SW480 (cell line): ENCODE data around the gene NACC1.
A peak's percentile ranks its signal among the peaks of the same experiment; 100 is the strongest.
"Not testable (repeated sequence)": the region's sequence is repeated elsewhere in the genome, so short reads cannot be mapped to it uniquely, and the experiment has no call there.

Experiments
- DNase-seq: peaks from one replicate; pipeline ENCODE4 v3.0.0-alpha.2; 2016; ENCODE audit warnings: low spot score

NACC1 gene

DNA sequence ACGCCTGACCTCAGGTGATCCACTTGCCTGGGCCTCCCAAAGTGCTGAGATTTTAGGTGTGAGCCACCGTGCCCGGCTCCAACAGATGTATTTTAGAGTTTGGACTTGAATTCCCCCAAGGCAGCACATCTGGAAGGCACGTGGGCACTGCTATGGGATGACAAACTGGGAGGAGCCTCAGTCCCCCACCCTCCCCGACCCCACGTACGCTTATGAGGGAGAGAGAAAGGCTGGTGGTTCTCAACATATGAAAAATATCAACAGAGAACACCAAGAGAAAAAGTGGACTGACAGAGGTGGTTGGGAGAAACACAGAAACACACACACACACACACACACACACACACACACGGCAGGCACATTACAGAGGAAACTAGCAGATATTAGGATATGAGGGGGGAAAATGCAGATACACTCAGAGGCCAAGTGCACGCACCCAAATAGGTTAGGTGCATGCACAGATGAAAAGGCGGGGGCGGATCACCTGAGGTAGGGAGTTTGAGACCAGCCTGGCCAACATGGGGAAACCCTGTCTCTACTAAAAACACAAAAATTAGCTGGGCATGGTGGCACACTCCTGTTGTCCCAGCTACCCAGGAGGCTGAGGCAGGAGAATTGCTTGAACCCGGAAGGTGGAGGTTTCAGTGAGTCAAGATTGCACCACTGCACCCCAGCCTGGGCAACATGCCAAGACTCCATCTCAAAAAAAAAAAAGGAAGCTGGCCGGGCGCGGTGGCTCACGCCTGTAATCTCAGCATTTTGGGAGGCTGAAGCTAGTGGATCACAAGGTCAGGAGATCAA, 28.9 kb downstream of the NACC1 start:
- DNase-seq: no peak

DNA sequence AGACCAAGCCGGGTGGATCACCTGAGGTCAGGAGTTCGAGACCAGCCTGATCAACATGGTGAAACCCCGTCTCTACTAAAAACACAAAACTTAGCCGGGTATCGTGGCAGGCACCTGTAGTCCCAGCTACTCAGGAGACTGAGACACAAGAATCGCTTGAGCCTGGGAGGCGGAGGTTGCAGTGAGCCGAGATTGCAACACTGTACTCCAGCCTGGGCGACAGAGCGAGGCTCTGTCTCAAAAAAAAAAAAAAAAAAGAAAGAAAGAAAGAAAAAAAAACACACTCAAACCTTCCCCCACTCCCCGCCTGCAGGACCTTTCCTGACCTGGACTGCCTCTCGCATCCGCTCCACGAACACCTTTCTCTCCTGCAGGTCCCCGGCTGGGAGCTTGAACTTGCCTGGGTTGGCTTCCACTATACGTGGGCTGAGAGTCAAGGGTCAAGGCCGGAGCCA, 31.1 kb downstream of the NACC1 start:
- DNase-seq: not testable (repeated sequence)

DNA sequence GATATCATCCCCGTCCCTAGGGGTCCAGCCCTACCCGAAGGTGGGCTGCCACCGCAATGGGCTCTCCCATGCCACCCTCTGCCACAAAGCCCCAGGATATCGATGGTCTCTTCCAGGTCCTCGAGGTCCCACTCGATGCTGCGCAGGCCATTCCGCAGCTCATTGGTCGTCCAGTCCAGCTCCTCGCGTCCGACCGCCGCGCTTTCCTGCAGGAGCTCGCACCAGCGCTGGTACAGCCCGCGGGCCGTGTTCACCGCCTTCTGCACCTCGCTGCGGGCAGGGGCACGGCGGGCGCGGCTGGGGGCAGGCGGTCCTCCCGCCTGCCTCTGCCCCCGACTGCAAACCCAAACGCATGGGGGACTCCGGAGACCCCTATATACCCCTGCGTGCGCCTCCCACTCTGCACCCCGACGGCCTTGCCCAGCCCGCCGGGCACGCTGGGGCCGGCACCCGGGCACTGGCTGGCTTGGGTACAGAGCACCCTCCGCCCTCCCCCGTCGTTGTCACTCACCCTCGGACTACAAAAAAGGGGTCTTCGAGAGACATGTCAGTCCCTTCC, 31.6 kb downstream of the NACC1 start:
- DNase-seq: peak; percentile 64

DNA sequence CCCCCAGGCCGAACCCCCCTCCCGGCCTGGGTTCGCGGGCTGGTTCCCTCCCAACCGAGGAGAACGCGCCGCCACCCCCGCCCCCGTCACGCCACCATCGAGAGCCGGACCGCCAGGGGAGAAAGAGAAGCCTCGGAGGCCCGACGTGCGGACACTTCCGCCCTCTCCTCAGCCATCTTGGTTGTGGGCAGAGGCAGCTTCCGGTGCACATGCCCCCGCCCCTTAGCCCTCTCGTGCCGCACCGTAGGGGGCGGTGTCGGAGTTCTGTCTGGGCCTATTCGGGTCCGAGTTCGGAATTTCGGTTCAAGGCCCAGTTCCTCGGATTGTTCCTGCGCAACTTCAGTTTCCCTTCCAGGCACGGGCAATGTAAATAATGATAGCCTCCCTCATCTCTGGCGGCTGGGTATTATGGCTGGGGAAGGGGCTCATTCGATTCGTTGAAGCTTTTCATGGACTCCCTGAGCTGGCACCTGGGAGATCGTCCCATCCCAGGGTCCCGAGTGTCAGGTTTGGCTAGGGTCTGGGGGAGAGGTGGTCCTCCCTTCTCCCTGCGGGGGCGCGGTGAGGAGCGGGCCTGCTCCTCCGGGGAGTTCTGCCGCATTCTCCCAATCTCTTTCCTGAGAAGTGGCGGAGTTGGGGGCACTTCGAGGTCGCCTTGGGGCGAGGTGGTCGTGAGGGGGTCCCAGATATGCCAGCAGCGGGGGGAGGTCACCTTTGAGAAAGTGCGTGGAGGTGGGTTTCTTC, 32.3 kb downstream of the NACC1 start, which contains the start of the genes IER2 and STX10:
Gene IER2, plus strand, starts transcription at position 225 of the 744 bp plus-strand sequence. CDS start 2,776 bp downstream, outside the sequence.
Gene STX10, minus strand, starts transcription at position 189 of the 744 bp plus-strand sequence. CDS start 202 bp downstream, outside the sequence.
- peak; percentile 96 for DNase-seq

DNA sequence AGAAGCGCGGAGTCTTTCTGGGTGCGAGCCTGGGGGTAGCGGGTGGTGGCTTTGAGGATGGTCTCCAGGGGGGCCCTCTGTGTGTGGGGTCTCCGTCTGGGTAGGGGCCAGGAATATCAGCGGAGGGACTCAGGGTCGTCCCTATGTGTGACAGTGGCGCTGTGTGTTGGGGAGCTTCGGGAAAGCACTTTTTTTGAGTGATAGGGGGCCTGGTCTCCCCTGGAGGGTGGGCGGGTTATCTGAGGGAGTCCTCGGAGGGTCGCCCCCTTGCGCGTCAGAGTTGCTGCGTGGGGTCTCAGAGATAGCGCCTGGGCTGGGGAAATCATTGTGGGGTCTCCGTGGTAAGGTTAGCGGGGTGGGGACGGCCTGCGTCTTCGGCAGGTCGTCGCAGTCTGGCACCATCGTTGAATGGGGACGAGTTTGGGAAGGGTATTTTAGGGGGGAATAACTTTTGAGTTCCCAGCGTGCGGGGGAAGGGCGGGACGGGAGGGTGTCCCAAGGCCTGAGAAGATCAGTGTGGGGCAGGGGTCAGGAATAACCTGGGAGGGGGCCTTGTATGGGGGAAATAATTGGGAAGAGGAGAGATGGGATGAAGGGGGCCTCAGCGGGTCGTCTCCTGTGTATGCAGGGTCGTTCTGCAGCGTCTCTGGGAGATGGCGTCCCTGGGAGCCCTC, 33.0 kb downstream of the NACC1 start:
- DNase-seq: peak; percentile 25

DNA sequence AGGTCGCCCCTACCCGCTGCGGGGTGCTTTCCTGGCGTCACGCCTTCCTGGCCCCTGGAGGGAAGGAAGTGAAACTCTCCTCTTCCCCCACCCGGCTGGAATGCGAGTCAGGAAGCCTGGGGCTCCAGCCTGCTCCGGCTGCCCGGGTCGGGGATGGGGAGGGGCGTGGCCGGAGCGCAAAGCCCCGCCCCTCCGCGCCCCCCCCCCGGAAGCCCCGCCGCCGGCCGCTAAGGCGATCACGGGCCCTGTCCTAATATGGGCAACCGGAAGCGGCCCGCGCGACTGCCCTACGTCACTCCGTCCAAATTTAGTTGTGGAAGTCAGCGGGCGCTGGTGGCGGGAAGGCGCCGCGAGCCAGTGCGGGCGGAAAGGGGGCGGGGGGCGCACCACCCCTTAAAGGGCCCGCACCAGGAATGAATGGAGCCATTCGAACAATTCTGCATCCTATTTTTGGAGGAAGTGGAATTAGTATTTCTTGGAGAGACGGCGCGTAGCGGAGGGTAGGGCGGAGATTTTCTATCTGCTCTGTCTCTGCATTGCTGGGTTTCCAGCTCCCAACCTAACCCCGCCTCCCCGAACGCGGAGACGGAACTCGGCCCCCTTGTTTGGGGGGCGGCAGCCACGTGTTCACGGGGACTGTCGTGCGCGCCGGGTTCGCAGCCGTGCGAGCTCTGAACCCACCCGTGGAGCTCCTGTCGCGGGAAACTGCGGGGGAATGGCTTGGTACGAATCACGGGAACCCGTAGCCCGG, 33.7 kb downstream of the NACC1 start:
- DNase-seq: peak; percentile 98

DNA sequence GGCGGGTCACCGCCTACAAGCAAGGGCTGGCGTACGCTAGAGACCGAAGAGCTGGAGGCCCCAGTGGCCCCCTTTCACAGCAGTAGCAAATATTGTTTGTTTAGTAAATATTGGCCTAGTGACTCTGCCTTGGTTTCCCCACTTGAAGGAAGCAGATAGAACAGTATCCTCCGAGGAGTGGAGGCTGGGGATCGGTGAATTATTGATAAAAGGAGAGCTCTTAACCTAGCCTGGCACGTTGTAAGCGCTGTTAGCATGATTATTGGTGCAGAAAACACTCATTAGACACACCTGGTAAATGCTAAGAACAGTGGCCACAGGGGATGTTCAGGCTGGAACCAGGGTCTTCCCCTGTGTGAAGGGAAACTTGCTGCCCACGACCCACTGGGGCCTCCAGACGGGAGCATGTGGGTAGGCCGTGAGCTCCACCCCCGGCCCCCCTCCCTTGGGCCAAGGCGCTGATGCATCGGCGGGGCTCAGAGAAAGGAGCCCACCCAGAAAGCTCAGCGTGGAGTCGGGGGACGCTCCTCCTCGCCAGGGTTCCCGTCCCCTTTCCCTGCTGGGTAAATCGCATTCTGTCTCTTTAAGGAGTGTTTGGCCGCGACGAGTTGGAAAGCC, 34.4 kb downstream of the NACC1 start:
- no peak for DNase-seq

DNA sequence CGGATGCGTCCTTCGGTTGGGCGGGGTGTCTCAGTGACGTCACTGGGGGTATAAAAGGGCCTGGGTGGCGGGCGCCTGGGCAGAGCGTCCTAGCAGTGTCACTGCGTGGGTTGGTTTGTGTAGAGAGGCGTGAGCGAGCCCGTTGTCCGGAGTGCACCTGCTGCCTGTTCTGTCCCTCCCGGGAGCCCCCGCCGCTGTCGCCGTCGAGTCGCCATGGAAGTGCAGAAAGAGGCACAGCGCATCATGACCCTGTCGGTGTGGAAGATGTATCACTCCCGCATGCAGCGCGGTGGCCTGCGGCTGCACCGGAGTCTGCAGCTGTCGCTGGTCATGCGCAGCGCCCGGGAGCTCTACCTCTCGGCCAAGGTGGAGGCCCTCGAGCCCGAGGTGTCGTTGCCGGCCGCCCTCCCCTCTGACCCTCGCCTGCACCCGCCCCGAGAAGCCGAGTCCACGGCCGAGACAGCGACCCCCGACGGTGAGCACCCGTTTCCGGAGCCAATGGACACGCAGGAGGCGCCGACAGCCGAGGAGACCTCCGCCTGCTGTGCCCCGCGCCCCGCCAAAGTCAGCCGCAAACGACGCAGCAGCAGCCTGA, 35.0 kb downstream of the NACC1 start:
- DNase-seq: peak; percentile 94

DNA sequence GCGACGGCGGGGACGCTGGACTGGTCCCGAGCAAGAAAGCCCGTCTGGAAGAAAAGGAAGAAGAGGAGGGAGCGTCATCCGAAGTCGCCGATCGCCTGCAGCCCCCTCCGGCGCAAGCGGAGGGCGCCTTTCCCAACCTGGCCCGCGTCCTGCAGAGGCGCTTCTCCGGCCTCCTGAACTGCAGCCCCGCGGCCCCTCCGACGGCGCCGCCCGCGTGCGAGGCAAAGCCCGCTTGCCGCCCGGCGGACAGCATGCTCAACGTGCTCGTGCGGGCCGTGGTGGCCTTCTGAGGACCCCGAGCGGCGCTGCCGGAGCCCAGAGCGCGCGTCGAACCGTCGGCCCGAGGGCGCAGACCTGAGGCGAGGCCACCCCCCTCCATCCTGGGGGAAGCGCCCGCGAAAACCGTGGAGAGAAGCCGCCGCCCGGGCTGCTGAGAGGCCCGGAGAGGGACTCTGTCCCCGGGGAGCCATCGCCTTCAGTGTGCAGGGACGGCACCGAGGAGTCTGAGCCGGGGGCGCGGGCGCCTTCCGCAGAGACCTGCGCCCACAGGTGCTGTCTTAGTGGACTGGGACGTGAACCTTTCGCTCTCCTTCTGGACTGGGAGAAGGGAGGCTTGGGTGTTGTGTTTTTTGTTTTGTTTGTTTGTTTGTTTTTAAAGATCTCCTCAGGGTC, 35.6 kb downstream of the NACC1 start:
- DNase-seq: no peak

DNA sequence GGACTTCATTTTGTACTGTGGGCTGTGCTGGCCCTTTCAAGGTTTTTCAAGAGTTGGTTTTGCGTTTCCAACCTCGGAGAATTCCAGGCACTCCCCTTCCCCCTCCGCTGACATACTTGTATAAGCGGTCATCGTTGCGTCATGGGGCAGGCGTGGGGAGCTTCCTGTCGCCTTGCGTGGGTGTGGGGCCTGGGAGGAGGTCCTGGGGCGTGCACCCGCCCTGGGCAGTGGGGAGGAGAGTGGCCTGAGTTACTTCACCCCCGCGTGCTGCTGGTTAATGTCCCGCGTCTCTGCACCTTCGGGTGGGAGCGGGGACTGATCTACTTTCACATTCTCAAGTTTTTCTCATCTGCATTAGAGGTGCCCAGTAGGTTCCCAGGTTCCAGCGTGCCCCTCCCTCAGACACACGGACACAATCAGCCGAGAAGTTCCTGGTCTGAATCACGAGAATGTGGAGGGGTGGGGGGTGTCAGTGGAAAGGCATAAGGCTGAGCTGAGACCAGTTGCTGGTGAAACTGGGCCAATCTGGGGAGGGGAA, 36.2 kb downstream of the NACC1 start:
- DNase-seq: peak; percentile 84

DNA sequence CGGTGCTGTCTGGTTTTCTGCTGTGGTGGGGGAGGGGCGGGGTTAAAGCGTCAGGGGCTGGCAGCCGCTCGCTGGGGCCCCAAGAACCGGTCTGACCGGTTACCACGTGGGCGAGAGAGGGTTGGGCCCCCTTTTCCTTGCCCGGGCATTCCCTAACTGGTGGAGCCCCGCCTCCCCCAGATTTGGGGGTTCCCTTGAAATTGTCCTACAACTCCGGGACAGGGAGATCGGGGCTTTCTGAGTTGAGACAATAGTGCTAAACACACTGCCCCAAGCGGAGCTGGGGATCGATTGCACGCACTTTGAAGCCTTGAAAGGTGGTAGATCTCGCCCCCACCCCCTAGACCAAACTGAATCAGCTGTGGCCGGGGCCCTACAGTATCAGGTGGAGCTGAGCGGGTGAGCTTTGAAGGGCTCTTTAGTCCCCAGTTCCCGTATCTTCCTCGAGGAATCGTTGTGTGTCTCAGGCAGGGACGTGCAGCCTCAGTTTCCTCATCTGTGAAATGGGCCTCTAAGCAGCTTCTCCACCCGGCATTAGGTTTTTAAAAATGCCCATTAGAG, 36.9 kb downstream of the NACC1 start:
- no peak for DNase-seq

DNA sequence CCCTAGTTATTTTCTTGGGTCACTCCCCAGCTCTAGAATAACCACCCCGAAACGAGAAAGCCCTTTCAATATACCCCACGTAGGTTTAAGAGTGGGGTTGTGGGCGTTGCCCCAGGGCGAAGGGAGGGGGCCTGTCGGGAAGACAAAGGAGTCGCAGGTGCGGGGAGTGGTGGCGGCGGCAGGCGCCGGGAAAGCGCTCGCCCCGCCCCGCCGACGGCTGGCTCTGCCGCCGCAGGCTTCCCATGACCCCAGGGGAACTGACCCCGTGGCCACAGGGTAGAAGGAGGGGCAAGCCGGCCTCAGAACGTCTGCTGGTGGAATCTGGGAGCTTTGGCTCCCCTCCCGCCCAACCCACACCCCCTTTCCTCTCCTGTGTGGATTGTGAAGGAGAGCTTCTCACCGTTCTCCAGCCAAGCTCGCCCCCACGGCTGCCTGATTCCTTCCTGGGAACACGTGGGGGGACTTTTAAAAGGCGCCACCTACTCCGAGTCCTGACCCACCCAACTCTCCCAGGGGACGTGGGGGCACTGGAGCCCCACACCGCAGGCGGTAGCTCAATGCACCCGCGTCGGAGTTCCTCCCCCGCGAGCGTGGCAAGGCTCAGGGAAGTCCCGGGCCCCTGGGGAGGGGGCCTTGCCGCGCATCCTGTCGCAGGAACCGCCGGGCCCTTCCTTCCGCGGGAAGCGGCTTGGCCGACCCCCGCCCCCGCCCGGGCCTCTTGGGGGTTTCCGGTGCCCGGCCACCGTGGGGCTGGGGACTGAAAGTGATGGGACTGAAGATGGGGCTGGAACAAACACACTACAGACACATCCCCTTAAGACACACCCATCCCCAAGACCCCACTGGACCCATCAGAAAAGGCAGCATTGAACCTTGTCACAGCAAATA, 37.7 kb downstream of the NACC1 start:
- DNase-seq: peak; percentile 89

DNA sequence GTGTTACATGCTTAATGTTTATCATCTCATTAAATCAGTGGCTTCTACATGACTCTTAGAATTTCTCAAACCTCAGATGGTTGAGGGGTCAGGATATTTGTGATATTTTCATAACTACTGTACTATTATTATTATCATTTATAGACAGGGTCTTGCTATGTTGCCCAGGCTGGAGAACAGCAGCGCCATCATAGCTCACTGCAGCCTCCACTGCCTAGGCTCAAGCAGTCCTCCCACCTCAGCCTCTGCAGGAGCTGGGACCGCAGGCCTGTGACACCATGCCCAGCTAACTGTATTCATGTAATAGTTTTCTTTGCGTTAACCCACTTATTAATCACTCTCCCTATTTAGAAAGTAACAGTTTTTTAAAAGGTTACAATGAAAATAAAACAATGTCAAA, 41.6 kb downstream of the NACC1 start:
- no peak for DNase-seq

DNA sequence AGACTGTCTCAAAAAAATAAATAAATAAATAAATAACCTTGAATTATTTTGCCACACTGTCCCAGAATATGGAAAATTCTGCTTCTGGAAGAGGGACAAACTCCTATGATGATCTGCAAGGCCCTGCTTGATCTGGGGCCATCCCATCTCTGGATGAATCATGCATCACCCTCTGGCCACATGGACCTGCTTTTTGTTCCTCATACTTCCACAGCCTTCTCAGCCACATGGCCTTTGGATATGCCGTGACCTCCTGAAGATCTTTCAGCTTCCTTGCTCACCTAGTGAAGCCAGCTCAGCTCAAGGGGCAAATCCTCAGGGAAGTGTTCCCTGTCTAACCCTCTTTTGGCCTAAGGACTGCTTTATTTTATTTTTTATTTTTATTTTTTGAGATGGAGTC, 42.5 kb downstream of the NACC1 start:
- DNase-seq: no peak

DNA sequence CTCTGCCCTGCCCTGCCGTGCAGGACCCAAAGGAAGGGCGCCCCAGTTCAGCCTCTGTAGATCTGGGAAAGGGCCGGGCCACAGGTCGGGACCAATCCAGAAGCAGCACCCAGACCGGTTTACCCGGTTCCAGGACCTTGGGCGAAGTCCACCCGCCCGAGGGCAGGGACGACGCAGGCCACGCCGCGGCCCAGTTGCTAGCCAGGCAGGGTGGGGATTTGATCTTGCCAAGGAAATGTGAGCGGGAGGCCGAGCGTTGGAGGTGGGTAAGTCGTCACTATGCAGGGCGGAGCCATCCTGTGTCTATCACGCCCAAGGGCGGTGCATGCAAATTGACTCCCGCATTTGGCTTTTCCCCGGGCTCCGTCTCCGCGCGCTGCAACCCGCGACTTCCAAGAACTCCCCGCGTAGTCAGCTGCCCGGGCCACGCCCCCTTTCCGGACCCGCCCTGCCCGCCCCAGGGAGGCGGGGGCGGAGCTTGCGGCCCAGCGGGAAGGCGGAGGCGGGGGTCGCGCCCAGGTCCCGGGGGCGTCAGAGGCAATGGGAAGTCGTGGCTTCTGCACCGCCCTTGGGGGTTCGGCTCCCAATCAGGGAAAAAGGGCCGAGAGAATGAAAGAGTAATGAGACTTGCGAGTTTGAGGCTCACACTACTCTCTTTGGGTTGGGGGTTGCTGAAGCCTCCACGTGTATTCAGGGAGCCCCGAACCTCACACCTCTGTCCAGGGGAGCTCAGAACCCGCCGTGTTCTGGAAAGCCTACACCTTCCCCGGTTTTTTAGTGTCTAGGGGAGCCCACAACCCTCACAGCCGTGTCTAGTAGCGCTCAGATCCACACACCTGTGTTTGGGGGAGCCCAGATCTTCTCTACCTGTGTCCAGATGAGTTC, 44.9 kb downstream of the NACC1 start:
- DNase-seq: peak; percentile 94

DNA sequence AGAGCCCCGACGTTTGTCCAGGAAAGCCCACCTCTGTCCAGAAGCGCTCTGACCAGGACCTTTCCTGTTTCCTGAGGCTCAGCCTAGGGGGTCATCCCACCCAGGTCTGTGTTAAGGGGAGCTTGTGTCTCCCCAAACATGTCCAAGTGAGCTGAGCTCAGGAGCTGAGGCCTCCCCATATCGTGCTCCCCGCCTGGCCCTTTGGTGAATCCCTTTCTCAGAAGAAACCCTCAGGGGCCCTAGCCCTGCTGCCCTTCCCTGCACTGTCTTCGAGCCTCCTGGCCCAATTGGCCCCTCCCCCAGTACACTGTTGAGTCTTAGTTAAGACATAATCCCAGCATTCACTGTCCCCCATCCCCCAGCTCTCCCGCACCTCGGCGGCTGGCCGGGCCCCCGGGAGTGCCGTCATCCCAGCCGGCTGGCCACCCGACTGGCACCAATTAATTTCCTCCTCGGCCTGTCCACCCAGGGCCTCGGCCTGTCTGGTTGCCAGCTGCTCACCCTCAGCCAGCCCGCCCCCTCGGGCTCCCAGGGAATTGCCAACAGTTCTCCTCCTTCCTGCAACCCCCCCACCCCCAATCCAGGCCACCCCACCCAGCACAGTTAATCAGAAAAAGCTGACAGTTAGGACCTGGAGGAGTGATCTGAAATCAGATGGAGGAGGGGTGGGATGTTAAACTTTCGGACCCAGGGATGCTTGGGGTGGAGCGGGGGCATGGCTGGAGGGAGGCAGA, 45.7 kb downstream of the NACC1 start:
- DNase-seq: peak; percentile 74
